ENCODE results near the gene MEP1B.
"Not testable (repeated sequence)": the region's sequence is repeated elsewhere in the genome, so short reads cannot be mapped to it uniquely, and the experiment has no call there.

The MEP1B gene

DNA sequence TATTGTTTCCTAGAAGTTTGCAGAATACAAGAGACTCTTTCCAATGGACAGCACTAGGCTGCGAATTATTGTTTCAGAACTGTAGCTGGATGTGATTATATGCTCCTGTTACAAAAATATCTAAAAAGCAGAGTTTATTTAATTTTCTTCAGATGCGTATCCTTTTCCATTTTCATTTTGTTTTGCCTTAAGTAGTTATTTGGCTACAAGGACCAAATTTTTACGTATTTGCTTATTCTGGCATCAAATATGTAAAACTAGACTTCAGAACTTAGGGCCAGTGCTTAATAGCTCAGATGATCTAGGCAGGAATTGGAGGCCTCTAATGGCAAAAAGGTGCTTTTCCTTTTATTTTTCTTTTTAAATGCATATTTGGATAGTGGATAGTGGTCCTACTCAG, 18.7 kb downstream of the MEP1B start:
- DNase-seq (ENCODE audit: low read depth in 2 of 3, low spot score in 1 of 3): no peak

DNA sequence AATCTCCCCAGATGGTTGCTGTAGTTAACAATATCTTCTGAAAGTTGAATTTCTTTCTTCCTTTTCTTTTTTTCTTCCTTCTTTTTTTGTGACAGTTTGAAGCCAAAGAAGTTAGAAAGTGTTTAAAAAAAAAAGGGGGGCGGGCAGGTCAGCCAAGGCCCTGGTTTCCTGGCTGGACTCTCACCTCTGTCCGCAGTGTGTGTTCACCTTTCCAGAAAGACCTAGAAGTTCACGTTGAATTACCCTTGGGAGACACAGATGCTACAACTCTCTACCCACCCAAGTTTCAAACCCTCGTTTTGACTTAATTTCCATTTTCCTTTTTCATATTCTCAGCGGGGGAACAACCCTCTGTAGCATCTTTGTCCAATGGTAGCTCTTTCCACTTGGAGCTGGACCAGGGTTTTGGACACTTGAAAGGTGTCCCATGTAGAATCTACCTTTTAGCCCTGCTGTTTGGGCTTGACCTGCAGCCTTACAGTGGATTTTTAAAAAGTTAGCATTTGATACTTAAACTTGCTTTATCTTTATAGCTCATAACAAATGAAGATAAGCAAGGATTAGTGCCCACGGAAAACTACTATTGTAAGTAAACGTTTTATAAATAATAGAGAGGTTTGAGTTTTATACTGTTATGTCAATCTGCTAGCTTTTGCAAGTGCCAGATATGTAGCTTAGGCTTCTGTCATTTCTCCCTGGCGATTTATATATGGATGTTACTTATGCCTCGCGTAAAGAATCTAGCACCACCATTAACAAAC, 20.0 kb downstream of the MEP1B start:
- DNase-seq (ENCODE audit: low read depth in 2 of 3, low spot score in 1 of 3): no peak

DNA sequence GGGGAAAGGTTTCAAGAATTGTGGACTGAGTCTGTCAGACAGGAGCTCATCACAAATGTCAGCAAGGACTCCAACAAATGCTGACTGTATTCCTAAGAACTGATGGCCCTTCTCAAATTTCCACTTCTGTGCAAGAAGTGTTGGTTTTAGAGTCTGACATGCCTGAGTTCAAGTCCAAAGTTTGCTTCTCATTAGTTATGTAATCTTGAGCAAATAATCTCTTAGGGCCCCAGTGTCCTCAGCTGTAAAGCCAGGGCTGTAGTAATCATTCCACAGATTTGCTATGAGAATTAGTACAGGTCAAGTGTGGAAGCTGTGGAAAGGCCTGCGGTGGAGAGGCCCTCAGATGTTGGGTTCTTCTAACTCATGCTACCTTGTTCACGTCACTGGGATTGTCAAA, 23.9 kb downstream of the MEP1B start:
- no peak for DNase-seq (ENCODE audit: low read depth in 2 of 3, low spot score in 1 of 3)

DNA sequence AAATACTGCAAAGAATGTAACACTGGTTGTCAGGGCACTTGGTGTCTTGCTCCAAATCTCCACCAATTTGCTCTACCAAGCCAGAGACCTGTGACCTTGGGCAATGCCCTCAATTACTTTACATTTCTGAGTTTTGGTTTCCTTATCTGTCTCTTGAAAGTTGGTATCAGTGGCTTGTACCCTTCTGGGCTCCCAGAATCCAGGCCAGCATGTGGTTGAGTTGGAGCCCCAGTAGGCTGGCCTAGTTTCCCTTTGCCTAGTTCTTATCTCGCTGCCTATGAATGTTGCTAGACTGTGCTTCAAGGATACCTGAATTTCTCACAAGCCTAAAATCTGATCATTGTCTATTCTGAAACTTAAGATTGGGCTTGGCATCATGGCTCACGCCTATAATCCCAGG, 26.6 kb downstream of the MEP1B start:
- DNase-seq (ENCODE audit: low read depth in 2 of 3, low spot score in 1 of 3): no peak

DNA sequence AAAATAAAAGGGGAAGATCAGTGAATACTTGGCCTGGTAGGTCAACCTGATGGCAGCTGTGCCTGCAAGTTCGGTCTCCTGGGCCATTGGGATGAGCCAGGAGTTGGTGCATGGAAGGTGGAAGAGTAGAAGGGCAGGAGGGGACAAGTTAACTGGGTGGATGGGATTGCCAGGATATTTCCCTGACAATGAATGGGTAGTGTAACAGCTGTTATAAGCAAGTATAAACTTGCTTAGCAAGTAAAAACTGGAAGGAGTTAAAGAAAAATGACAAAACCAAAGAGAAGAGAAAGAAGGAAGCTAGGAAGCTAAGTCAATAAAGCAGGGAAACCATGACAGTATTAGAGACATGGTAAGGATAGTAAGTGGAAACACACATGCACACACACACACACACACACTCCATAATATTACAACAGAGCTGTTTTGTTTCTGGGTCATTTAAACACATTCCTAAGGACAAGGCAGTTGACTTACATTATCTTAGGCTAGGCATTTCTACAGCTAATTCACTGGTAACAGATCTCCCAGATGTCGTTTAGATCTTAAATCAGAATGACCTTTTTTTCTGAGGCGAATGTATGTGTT, 29.7 kb downstream of the MEP1B start:
- no peak for DNase-seq (ENCODE audit: low read depth in 2 of 3, low spot score in 1 of 3)

DNA sequence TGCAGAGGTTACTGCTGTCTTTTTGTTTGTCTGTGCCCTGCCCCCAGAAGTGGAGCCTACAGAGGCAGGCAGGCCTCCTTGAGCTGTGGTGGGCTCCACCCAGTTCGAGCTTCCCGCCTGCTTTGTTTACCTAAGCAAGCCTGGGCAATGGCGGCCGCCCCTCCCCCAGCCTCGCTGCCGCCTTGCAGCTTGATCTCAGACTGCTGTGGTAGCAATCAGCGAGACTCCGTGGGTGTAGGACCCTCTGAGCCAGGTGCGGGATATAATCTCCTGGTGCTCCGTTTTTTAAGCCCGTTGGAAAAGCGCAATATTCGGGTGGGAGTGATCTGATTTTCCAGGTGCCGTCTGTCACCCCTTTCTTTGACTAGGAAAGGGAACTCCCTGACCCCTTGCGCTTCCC, 43.5 kb downstream of the MEP1B start:
- DNase-seq (ENCODE audit: low read depth in 2 of 3, low spot score in 1 of 3): not testable (repeated sequence)

DNA sequence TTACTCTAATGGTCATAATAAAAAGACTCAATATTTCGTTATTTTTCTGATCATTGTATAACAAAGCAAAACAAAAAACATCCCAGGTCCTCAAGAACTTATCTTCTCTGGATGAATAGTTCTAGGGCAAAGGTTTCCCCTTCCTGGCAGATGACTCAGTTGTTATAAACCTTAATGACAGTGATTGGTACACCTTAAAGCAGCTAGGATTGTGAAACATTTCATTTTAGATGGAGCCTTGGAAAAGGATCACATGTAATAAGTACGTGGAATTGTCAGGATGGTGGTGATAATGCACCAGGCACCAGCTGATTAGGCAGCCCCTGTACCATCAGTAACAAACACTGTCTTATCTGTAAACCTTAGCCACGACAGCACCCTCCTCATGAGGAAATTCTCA, 47.2 kb downstream of the MEP1B start:
- DNase-seq (ENCODE audit: low read depth in 2 of 3, low spot score in 1 of 3): no peak

DNA sequence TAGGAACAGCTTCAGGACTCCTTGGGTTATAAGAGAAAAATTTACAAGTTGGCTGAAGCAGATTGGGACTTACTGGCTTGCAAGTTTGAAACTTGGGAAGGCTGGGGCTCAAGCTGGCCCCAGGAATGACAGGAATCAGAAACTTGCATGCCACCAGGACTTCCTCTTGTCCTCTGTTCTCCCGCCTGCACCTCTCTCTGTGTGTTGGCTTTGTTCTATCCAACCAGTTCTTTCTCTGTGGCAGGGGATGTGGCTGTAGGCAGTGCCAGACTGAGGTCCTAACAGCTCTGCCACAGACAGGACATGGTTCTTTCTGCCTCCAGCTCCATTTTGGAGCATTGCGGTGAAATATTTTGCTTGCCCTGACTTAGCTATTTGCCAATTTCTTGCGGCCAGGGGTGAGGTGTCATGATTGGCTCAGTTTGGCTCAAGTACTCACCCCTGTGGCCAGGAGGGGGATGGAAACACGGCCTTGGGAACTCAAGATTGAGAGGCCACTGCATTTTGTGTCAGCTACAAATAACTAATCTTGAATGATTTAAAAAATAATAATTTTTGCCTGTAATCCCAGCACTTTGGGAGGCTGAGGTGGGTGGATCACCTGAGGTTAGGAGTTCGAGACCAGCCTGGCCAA, 48.9 kb downstream of the MEP1B start:
- DNase-seq (ENCODE audit: low read depth in 2 of 3, low spot score in 1 of 3): no peak

DNA sequence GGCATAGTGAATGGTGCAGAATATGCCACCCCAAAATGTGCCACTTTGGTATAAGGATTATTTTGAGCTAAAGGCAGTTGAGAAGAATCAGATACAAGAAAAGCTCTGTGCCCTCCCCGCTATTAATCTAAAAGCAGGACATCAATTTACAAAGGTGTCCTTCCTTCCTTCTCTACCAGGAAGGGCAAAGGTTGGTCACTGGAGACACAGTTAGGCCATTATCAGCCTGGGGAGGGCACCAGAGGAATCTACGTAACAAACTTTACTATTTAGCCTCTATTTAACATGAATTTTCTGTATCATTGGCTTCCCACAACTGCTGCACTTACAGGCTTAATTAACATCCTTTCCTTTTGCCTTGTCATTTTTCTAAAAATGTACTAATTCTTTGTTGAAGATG, 52.6 kb downstream of the MEP1B start:
- no peak for DNase-seq (ENCODE audit: low read depth in 2 of 3, low spot score in 1 of 3)

DNA sequence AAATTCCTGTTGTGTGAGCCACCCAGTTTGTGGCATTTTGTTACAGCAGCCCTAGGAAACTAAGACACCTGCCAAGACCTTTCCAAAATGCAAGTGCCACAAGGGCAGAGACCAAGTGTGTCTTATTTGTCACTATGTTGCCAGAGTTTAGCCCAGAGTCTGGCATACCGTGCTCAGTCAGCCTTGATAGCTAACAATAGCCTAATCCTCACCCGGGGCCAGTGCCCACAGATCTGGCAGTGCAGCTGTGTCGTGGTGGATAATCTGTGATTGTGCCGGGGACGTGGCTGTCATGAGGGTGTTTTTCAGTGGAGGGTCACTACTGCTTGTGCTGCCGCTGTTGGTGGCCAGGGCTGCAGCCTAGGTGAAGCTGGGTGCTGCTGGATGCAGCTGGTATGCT, 53.5 kb downstream of the MEP1B start:
- DNase-seq (ENCODE audit: low read depth in 2 of 3, low spot score in 1 of 3): no peak

DNA sequence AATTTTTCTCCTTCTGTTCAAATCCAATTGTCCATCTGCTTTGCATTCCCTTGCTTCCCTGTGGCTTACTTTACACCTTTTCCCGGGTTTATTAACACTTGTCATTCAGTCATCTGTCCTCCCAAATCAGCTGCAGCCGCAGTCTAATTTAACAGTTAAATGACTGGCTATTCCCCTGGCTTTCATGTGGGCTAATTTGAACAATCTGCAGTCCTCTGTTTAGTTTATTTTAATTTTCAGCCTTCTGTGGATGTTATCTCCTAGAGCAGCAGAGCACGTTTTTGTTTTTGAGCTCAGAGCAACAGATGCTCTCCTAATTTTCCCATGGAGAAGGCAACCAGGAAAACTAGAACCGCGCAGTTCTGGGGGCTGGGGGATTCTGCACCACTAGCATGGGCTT, 55.0 kb downstream of the MEP1B start:
- DNase-seq (ENCODE audit: low read depth in 2 of 3, low spot score in 1 of 3): no peak

DNA sequence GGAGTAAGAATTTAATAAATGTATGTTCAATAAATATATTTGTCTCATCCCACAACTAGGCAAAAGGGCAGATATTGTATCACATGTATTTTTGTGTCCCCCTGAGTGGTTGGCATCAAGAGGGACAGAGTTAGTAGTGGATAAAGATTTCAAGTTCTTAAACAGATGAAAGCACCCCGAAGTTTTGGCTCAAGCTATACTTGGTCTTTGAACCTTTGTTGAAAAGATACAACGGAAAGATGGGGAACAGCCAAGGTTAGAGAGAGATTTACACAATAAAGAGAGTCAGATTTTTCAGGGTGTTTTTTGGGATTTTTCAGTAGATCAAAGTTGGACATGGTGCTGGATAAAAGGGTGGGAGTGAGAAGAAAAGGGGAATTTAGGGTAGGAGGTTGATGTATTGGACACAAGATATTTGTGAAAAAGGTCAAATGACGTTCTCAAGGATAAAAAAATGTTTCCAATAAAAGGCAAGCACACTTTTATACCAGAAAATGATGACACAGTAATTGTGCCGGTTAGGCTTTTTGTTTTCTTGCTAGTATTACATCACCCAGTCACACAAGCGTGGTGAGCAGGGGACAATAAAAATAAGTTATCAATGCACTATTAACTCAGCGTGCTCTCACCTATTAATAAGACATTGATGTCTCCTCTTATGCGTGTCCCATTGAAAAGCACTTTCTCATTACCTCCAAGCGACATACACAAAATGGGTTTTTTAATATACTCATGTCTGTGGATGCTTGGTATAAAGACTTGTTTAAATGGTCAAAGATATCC, 59.5 kb downstream of the MEP1B start:
- no peak for DNase-seq (ENCODE audit: low read depth in 2 of 3, low spot score in 1 of 3)

DNA sequence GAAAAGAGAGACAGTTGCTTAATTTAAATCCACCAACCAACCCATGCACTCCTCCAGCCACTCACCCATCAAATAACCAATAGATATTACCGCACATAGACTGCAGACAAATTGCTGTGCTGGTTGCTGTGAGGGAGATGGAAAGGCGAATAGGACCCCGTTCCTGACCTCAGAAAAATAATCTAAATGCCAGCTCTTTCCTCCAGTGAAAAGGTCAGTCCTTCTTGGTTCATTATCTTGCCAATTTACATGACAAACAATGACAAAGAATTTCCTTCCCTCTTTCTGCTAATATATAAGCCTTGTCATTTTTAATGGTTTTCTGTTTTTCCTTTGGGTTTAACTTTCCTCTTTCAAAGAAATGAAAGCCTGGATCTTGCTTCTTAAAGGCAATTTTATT, 61.6 kb downstream of the MEP1B start:
- DNase-seq (ENCODE audit: low read depth in 2 of 3, low spot score in 1 of 3): no peak

DNA sequence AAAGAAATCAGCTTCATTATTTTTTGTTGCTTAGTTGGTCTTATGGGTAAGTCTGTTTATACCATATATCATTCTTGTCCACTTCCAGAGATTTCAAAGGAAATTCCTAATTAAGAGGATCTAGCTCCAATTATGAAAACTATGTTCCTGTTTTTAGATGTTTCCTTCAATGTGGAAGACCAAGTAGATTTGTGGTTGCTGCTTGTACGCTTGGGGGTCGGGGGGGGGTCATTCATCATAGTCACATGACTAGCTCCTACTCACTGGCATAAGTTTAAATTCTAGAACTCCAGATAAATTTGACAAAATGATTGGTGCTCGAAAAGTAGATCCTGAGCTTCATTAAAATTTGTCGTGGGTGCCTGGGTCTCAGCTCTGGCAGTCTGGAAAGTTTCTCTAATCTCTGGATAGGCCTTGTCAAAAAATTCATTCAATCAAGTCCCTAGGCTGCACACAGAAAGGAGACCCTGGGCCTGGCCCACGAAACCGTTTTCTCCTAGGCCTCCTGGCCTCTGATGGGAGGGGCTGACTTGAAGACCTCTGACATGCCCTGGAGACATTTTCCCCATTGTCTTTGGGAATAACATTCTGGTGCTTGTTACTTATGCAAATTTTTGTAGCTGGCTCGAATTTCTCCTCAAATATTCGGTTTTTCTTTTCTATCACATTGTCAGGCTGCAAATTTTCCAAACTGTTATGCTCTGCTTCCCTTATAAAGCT, 62.5 kb downstream of the MEP1B start:
- no peak for DNase-seq (ENCODE audit: low read depth in 2 of 3, low spot score in 1 of 3)

DNA sequence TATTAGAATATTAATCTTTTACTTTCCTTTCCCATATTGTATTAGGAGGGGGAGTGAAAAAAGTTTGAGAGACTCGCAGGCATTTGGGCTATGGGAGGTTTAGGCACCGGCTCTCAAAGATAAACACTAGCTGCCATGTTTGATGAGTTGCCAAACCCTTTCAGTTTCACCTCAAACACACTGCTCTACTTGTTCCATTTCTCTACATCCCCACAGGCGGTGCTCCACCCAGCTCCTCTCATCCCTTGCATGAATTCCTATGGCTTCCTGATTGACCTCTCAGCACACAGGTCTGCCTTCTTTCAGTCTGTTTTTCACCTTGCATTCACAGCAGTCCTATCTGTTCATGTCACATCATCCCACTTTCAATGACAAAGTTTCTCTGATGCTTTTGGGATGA, 65.7 kb downstream of the MEP1B start:
- DNase-seq (ENCODE audit: low read depth in 2 of 3, low spot score in 1 of 3): no peak

DNA sequence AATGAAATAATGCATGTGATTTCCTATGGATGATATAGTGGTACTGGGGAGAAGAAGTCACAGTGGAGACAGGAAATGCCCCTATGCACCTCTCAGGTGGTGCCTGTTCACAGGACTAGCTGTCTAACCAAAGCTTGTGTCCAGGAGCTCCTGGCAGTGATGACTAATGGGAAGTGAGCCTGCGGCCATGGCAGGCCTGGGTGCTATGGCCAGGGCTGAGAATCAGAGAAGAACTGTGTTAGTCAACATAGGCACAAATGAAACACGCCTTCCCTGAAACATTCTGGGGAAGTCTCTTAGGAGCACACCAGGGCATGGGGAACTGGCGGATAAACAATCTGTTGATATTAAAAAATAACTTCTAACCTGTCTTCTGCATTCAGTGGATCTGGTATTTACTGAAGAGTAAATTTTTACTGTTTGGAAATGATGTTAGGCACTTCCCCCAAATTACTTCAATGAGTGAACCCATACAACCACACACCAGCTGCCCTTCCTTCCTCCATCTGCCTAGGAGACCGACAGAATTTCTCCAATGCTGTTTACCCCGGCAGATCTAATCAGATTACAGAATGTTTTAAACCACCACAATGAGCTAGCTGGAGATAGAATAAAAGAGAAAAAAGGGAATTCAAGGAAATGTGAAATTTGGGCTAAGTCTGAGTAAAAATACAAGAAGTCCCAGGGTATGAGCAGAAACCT, 67.4 kb downstream of the MEP1B start:
- no peak for DNase-seq (ENCODE audit: low read depth in 2 of 3, low spot score in 1 of 3)

DNA sequence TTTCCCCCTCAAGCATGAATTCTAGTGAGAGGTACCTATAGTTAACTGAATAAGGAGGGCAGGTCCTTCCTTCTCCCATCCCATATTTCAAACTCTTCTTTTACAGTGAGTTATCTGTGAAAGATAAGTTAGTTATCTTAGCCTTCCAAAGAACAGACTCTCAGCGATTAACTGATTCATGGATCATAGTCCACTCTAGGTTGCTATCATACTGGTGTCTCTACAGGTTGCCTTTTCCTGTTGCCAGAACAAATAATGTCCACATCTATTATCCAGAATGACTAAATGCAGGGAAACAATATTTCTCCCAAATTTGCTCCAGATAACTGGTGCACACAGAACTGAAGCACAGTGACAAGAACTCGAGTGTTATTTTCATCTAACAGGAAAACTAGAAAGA, 68.3 kb downstream of the MEP1B start:
- no peak for DNase-seq (ENCODE audit: low read depth in 2 of 3, low spot score in 1 of 3)

DNA sequence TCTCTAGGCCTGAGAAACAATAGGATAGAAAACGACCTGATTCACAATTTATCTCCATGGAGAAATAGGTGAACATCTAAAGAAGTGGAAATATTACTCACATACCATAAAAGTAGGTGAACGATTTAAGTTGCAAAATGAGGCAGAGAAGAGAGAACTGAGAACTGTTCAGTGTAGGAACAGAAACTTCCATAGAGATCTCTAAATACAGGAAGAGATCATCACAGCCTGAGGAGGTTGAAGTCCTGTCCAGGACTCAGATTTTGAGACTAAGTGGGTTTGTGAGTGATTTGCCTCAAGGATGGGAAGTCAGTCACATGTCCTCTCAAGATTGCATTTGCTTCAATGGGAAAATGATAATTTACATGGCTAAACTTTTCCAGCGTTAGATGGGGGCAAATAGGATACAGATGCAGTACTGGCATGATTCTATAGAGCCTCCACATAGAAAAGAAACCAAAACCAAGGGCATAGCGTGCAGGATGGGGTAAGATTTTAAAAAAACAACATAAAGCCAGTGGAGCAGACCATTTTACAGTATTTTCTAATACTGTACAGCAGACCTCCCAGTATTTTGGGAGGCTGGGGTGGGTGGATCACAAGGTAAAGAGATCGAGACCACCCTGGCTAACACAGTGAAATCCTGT, 68.8 kb downstream of the MEP1B start:
- DNase-seq (ENCODE audit: low read depth in 2 of 3, low spot score in 1 of 3): no peak

DNA sequence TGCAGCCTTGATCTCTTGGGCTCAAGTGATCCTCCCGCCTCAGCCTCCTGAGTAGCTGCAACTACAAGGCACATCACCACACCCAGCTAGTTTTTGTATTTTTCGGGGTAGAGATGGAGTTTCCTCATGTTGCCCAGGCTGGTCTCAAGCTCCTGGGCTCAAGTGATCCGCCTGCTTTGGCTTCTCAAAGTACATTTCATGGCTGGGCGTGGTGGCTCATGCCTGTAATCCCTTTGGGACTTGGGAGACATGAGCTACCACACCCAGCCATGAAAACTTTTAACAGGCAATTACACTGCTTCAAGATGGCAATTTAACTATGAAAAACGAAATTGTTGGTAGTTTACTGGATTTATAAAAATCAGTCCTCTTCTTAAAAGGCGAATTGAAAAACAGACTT, 69.7 kb downstream of the MEP1B start:
- no peak for DNase-seq (ENCODE audit: low read depth in 2 of 3, low spot score in 1 of 3)

DNA sequence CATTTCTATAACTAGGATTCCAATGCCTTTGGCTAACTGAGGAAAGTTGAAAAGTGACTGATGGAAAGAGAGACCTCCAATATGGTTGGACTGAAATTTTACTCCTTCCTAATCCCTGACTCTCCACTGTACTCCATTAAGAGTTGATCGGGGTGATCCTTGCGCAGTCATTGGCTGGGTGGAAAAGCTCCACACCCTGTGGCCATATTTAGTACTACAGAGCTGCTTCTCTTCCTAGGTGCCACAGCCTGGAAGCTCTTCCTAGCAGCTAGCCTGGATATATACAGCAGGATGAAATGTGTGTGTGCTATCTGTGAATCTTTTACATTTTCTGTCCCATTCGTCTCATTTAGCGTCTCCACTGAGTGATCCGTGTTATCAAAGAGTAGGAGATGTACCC, 71.2 kb downstream of the MEP1B start:
- no peak for DNase-seq (ENCODE audit: low read depth in 2 of 3, low spot score in 1 of 3)

Data from stimulated activated CD4-positive, alpha-beta T cell treated with anti-CD3 and anti-CD28 coated beads, Interleukin-12 subunit alpha, Interleukin-12 subunit beta, amount 100 ng/mL, for 48 hours (primary cell).